GM18873 (cell line): Measurements from ENCODE around the gene USH2A.

ENCODE experiments used
- ATAC-seq: cut with Tn5 transposase; IDR thresholded peaks from one replicate; pipeline ENCODE4 v1.9.1; 2021; ENCODE audit warnings: mild to moderate bottlenecking, moderate library complexity, moderate number of reproducible peaks; ENCODE audit not compliant: unreplicated experiment, low FRiP score

USH2A gene

GRCh38 chr1:215825056-215825455, 598.2 kb downstream of the USH2A start:
- no peak for ATAC-seq

DNA sequence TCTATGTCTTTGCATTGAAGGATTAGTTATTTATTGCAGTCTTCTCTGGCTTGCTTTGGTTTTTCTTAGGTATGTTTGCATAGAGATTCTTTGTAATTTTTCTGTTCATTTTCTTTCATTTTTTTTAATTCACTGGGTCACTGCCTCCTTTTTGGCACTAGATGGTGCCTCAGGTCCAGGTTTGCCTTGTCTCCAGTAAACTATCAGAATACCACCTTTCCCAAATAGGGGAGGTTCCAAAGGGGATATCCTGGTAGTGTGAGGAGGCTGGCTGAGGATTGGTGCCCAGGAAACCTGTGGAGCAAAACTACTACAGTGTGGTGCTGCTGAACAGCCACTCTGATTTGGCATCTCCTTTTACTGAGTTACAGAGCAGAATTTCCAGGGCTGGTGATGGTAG, 599.0 kb downstream of the USH2A start:
- no peak for ATAC-seq

- no peak for ATAC-seq
These were observed 604.1 kb downstream of the USH2A start for GRCh38 chr1:215819114-215819513.

GRCh38 chr1:215807911-215808436, 615.3 kb downstream of the USH2A start:
- ATAC-seq = no peak

DNA sequence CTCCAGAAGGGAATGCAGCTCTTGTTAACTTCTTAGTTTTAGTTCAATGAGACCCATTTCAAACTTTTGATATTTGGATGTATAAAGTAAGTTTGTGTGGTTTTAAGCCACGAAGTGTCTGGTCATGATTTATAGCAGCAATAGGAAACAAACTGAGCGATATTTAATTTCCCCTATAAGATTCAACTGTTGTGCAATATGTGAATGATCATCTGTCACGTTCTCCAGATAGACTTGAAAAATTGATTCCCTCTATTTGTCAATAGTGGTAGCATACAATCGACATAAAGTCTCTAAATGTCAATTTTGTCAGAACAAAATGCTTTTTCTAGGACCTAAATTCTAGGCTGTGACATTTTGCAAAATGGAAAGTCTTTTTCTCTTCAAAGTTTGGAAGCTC, 616.0 kb downstream of the USH2A start:
- ATAC-seq = no peak

GRCh38 chr1:215797859-215798258, 625.4 kb downstream of the USH2A start:
- no peak for ATAC-seq

DNA sequence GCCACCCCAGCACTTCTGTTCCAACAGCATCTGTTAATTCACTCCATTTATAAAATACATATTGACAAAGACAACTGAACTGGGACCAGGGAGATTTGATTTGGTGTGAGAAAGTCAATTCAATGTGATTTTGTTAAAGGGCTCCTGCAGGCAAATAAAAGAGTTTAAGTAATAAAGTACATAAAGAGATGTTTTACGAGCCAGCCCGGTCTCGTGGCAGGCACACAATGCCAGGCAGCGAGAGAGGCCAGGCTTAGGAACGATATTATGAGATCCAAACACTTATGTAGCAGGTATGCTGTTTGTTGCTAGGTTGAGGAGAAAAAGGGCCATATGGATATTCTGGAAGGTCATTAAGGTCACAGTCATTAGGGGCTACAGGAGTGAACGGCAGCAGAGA, 629.1 kb downstream of the USH2A start:
- no peak for ATAC-seq

DNA sequence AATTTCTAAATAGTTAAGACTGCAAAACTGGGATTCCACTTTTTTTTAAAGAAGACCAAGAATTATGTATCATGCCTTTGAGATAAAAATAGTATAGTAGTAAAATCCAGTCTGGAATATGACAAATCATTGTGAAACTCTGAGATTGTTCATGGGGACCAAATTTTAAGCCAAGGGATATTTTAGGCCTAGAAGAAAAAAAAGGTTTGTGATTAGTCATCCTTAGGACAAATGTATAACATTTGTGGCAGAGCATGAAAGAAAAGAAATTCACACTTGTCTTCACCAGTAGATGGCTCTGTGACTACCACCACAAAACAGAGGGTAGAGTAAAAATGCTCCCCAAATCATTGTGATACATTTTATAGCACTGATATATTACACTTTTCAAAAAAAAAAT, 630.1 kb downstream of the USH2A start:
- ATAC-seq = no peak

DNA sequence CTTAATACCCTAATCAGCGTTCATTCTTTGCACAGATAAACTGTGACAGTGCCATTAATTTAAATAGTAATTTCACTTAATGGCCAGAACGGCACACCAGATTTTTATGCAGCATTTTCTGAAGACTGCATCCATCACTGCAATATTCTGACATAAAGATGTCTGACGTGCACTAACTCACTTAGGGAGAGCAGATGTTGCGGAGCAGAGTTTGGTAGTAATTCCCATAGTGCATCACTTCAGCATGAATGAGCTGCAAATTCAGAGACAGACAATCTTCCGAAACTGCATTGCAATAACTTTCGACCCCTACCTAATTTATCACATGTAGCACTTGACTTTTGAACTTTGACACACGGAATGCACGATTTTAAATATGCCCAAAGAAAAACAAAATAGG, 630.8 kb downstream of the USH2A start:
- ATAC-seq = no peak

DNA sequence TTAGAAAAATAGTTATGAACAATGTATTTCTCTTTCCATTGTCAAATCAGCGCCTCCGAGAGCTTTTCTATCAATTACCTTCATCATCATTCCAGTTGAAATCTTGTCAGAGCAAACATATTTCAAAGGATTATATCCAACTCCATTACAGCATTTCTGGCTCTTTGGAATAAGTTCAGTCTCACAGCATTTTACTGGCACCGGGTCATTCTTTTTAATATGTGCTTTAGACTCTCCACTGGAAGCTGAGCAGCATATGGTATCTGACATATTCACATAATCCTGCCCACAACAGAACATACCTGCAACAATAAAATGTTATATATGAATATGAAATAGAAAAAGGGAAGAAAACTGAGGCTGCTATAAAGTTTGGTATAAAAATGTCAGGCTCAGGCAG, 633.3 kb downstream of the USH2A start:
- ATAC-seq = no peak

- ATAC-seq = no peak
These were observed 636.3 kb downstream of the USH2A start for GRCh38 chr1:215786997-215787396.

- ATAC-seq = no peak
These were observed 642.6 kb downstream of the USH2A start for GRCh38 chr1:215780641-215781040.

GRCh38 chr1:215780139-215780538, 643.1 kb downstream of the USH2A start:
- ATAC-seq = no peak

DNA sequence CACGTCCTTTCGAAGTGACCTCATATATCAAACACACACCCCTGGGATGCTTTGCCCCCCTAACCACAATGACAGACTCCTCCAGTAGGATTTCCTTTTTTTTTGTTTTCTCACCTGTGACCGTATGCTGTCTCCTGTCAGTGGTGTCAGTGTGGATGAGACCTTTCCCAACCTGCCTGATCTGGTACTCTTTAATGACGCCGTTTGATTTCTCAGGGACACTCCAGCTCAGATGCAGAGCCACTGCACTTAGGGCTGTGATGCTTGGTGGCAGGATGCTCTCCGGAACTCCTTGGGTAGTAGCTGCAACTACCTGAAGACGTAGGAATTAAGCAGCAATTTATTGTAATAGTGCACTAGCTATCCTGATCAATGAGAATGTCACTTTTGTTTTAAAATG, 643.5 kb downstream of the USH2A start:
- ATAC-seq = no peak

- ATAC-seq = no peak
These were observed 645.8 kb downstream of the USH2A start for GRCh38 chr1:215777370-215777925.

DNA sequence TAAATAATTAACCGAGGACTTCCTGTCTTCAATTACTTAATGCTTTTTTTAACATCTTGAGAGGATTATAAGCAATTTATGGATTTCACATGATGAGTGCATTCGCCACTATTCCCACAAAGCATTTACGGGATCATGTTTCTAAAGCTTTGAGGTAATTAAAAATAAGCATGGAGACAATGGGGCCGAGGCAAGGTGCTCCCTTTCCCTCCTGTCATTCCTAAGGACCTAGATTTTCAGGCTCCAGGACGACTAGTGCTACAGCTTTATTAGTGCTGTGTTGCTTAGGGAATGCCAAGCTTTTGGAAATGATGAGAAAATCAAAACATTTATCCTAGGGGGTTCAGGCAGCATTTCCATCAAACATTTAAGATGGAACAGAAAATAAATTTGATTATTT, 646.9 kb downstream of the USH2A start:
- no peak for ATAC-seq

GRCh38 chr1:215772151-215772550, 651.1 kb downstream of the USH2A start:
- no peak for ATAC-seq

DNA sequence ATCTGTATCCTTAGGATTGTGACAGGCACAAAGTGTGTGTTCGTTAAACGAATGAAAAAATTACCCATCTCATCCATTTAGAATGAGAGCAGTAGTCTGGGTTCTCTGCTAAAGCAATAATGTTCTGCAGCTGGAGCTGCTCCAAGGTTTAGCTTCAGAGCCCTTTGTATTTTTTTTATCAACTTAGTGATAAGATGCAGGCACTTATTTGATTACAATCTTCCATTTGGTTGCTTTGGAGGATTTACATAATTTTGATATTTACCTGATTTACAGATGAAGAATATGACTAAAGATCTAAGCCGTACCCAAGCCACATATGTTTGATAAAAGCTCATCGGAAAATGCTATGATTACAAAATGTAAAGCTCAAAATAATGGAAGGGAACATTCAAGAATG, 654.9 kb downstream of the USH2A start:
- no peak for ATAC-seq

DNA sequence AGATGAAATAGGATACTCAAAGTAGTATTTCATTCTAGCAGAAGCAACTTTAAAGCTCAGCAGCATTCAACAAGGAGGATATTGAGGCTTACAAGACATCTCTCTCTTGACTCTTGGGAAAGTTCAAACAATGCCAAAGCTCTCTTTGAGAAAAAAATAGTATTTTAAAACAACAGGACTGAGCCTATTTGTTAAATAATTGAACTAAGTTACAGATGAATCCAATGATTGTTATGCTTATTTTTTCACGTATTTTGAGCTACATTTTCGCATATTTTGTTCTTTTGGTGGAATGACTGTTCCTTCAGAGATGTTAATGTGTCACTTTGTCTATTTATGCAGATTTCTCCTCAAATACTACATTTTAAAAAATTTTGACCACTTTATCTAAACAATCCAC, 655.5 kb downstream of the USH2A start:
- ATAC-seq = no peak

GRCh38 chr1:215766521-215766920, 656.7 kb downstream of the USH2A start:
- ATAC-seq = no peak

DNA sequence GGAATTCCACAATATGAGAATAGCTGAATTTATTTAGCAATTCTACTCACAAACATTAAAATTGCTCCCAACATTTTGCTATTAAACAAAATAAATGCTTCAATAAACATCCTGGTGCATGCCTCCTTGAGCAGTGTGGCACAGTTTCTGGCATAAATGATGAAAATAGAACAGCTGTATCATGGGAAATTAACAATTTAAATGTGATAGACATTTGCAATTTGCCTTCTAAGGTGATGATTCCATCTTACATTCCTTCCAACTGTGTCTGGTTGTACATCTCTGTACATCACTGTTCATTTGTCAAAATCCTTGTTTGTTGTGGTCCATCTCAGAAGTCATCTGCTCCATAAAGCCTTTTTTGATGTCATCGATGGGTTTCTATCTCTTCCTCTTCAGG, 657.4 kb downstream of the USH2A start:
- ATAC-seq = no peak

GRCh38 chr1:215761446-215761845, 661.8 kb downstream of the USH2A start:
- no peak for ATAC-seq

- ATAC-seq = no peak
These were observed 669.1 kb downstream of the USH2A start for GRCh38 chr1:215754112-215754511.
